Right renal cortex interstitium (tissue), 3 donors: ENCODE measurements around the gene SPRR1A. TPM values are rescaled to one million over a fixed set of nuclear protein-coding genes. Genes with fewer than 3 reads are reported as not detected.

Experiments used
- DNase-seq, 3 donors: peaks; one replicate each; pipeline ENCODE4 v3.0.0-alpha.2; 2013; ENCODE audit warnings: low read depth in 3 of 3, low spot score in 2 of 3
- polyA plus RNA-seq, 3 donors: library from polyadenylated mRNA; unstranded; fragments of 120-200 nt; gene quantifications; one replicate each; pipeline ENCODE4 v1.2.1, GENCODE V29; 2013; ENCODE audit not compliant: insufficient read length in 3 of 3

The SPRR1A gene
- not detected for polyA plus RNA-seq

DNA sequence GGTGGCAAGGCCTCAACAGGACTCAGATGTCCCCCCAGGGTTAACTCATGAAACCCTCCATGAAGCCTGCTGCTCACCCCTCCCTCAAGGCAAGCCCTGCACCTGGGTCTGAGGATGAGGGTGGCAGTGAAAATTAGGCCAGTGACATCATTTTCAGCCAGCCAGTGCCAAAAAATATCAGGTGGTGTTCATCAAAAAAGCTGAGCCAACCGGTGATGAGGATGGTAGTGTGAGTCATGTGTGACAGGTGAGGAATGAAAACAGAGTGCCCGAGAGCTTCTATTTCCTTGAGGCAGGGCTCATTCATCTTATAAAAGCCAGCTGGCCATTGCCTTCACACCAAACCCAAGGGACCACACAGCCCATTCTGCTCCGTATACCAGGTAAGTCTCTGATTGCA lies at the start of gene SPRR1A:
TSS of gene SPRR1A (plus strand) at position 339 of the 400 bp plus-strand sequence. CDS start 1,150 bp downstream, outside the sequence.
- DNase-seq = no peak

DNA sequence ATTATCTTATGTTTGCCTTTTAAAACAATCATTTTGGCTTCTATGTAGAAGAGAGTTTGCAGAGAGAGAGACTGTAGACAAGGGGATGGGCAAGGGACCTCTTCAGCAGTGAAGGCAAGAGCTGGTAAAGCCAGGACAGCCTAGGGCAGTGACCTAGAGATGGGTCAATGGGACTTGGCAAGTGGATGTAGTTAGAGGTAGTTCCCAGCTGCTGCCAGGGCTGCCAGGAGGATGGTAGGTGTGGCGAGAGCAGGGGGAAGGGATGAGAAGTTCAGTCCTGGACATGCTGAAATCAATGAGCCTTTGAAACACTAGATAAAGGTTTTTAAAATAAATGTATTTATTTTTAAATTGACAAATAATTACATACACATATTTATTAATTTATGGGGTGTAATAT lies 43.3 kb upstream of the SPRR1A start:
- DNase-seq = no peak

DNA sequence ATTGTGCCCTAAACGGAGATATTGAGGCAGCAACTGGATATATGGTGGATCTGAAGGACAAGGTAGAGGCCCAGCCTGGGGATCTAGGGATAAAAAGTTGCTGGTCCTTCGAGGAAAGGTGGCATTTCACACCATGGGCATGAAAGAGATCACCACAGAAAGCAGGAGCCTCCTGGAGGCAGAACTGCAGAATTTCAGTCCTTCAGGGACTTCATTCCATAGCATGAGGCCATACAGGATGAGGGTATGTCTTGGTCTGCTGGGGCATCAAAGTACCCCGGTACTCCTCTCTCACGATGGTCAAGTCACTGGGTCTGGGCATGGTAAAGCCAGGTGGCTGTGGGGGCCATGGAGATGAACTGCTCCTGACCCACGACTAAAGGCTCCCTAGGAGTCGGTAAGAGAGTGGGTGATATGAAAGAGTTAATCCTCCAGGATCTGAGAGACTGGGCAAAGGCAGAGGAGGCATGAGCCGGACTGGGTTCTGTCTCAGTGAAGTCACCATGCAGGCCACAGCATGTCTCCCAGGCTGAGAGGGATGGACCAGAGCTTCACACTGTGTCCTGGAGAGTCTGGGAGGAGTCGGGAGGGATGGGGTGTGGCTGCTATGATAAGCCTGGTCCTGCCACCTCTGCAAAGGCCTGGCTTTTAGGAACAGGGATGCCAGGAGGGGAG lies 42.7 kb upstream of the SPRR1A start:
- no peak for DNase-seq

DNA sequence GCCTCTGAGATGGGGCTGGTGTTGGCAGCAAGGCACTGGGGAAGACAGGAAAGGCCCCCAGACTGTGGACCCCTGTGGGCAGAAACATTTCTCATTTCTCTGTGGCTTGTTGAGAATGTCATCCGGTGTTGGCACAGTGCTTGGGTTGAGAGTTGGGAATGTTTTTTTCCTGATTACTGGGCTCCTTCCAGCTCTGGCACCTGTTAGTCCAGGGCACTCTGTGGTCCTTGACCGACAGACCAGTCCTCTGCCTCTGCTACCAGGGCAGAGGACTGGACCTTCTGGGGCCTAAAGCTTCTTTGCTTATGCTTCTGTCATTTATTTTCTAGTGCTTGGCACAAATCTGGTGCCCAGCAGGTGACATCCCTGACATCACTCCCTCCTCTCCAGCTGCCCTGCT lies 41.7 kb upstream of the SPRR1A start:
- DNase-seq = no peak

- no peak for DNase-seq
Observed at GRCh38 chr1:152946248-152946647, 37.6 kb upstream of the SPRR1A start.

GRCh38 chr1:152946651-152947256 lies 37.1 kb upstream of the SPRR1A start, which contains the start of gene SPRR5:
TSS of gene SPRR5 (plus strand) at chr1:152947206. CDS start at chr1:152948555, 1,349 bp downstream.
- no peak for DNase-seq

GRCh38 chr1:152951711-152952110 lies 32.2 kb upstream of the SPRR1A start:
- DNase-seq = no peak

- DNase-seq = no peak
Observed at GRCh38 chr1:152953761-152954160, 30.1 kb upstream of the SPRR1A start.

DNA sequence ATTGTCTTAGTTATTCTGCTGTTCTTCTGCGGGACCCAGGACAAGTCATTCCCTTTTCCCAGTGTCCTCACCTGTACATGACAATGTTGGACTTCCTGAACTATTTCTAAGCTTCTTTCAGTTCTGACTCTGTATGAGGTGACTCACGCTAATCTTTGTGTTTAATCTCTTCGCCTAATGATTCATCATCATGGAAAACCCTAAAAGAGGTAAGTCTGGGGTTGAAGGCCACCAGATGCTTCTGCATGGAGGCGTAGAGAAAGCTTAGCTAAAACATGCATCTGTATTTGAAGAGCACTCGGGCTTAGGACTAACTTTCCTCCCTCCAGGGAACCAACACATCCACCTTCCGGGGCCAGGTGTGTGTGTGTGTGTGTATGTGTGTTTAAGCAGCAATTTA lies 29.4 kb upstream of the SPRR1A start:
- DNase-seq = no peak

DNA sequence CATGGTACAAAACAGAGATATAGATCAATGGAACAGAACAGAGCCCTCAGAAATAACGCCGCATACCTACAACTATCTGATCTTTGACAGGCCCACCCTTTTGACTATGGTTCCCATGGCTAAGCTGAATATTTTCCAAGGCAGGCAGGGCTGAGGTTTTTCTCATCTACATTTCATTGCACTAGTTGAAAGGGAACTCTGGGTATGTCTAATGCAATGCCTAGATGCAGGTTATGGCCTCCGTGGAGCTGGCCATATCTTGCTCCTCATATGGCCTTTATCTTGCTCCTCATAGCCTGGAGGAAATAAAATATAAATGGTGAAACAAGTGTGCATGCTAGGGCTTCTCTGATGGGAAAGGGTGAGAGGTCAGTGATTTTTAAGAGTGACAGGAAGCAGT lies 26.3 kb upstream of the SPRR1A start:
- no peak for DNase-seq

DNA sequence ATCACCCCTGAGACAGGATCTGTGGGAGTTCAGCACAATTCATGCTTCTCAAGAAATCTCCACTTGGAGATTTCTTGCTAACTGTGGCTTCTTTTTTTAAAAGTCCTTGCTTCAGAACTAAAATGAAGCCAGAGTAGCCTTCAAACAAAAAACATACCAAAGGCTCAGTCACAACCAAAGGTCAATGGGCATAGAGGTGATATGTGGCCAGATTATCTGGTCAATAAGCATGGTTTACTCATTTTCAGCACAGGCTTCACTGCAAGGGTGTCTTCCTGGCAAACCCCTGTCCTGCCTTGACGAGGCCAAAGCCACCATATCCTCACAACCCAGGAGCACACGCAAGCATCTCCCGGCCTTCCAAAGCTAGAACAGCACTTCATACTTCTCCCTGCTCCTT lies 24.6 kb upstream of the SPRR1A start:
- no peak for DNase-seq

GRCh38 chr1:152959801-152960451 lies 24.0 kb upstream of the SPRR1A start:
- no peak for DNase-seq

- DNase-seq = no peak
Observed at GRCh38 chr1:152960452-152961044, 23.3 kb upstream of the SPRR1A start.

GRCh38 chr1:152961226-152961891 lies 22.5 kb upstream of the SPRR1A start:
- no peak for DNase-seq

DNA sequence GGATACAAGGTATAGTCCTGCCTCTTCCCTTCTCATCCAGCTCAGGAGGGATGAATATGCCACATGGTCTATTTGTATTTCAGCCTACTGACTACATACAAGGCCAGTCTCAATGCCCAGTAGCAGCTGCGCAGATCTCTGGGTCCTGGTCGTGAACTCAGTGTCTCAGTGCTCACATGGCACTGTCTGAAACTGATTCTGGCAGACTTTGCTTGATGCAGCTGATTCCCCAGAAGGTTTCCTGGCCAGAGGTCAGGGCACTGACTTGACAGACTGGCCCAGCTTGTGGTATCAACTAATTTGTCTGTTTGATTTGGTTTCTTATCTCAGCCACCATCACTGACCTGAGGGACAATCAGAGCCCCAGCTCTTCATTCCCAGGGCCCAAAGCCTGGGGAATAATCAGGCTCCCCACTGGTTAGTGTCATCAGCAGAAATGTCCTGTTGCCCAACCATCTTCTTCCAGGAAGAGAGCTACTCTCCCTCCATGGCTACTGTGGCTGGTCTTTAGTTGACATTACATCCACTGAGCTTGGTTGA lies 20.9 kb upstream of the SPRR1A start:
- no peak for DNase-seq

DNA sequence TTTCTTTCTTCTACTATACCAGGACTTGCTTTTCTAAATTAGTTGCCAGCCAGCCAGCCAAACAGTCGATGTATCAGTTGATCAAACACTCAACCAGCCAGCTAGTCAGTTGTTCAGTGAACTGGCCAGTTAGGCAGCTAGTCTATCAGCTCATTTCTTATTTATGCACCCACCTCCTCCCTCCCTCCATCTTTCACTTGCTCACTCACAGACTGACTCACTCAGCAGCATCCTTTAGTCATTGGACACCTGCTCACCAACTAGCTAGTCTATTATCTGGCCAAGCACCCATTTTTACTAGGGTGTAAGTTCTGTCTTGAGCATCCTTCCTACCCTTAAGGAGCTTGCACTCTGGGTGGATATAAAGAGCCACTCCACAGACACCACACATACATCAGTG lies 19.3 kb upstream of the SPRR1A start:
- DNase-seq = no peak

GRCh38 chr1:152965853-152966252 lies 18.0 kb upstream of the SPRR1A start:
- no peak for DNase-seq

GRCh38 chr1:152967201-152967600 lies 16.7 kb upstream of the SPRR1A start:
- no peak for DNase-seq

- DNase-seq = no peak
Observed at GRCh38 chr1:152968248-152968647, 15.6 kb upstream of the SPRR1A start.

DNA sequence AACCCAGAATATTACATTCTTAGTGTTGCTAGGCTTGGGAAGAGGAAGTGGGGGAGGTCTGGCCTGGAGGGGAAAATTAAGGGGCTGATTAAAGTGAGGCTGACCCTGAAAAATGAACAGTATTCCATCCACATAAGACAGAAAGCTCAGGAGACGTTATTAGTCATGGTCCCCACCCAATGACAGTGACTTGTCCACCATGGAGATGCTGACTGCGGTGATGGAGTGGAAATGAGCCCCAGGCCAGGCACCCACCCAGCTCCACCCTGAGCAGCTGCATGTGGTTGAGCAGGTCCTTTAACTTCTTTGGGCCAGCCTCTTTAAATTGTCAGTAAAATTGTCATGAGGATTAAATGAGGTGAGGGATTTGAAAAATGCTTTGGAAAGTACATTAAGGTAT lies 14.8 kb upstream of the SPRR1A start:
- DNase-seq = no peak

DNA sequence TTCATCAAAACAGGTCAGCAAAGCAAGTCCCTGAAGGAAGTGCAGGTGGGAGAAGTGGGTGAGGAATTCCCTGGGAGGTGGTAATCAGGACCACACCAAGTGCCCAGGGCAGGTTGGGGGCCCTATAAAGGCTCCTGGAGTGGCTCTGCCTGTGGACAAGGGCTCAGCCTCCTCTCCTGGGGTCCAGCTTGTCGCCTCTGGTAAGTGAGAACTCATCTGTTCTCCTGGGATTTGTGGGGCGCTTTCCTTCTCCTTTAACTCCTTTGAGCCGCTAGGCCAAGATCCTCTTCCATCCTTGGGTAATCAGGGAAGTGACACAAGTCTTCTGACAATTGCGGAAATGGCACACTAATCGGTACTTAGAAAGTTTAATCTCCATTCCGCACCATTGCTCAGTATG lies 13.4 kb upstream of the SPRR1A start, which contains the start of gene SPRR4:
TSS of gene SPRR4 (plus strand) at position 154 of the 400 bp plus-strand sequence. CDS start 1,243 bp downstream, outside the sequence.
- DNase-seq = no peak
